Stimulated activated CD4-positive, alpha-beta T cell treated with anti-CD3 and anti-CD28 coated beads, Interleukin-1b, Interleukin-23, amount 100 ng/mL, for 4 hours (primary cell): ENCODE data around the gene CCDC40.
"Not testable (repeated sequence)": the region's sequence is repeated elsewhere in the genome, so short reads cannot be mapped to it uniquely, and the experiment has no call there.

Experiments used
- DNase-seq, 2 donors: peaks; one replicate each; pipeline ENCODE4 v3.0.0-alpha.2; 2020; ENCODE audit warnings: low read depth in 2 of 2

CCDC40 gene, protein sequence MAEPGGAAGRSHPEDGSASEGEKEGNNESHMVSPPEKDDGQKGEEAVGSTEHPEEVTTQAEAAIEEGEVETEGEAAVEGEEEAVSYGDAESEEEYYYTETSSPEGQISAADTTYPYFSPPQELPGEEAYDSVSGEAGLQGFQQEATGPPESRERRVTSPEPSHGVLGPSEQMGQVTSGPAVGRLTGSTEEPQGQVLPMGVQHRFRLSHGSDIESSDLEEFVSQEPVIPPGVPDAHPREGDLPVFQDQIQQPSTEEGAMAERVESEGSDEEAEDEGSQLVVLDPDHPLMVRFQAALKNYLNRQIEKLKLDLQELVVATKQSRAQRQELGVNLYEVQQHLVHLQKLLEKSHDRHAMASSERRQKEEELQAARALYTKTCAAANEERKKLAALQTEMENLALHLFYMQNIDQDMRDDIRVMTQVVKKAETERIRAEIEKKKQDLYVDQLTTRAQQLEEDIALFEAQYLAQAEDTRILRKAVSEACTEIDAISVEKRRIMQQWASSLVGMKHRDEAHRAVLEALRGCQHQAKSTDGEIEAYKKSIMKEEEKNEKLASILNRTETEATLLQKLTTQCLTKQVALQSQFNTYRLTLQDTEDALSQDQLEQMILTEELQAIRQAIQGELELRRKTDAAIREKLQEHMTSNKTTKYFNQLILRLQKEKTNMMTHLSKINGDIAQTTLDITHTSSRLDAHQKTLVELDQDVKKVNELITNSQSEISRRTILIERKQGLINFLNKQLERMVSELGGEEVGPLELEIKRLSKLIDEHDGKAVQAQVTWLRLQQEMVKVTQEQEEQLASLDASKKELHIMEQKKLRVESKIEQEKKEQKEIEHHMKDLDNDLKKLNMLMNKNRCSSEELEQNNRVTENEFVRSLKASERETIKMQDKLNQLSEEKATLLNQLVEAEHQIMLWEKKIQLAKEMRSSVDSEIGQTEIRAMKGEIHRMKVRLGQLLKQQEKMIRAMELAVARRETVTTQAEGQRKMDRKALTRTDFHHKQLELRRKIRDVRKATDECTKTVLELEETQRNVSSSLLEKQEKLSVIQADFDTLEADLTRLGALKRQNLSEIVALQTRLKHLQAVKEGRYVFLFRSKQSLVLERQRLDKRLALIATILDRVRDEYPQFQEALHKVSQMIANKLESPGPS

DNA sequence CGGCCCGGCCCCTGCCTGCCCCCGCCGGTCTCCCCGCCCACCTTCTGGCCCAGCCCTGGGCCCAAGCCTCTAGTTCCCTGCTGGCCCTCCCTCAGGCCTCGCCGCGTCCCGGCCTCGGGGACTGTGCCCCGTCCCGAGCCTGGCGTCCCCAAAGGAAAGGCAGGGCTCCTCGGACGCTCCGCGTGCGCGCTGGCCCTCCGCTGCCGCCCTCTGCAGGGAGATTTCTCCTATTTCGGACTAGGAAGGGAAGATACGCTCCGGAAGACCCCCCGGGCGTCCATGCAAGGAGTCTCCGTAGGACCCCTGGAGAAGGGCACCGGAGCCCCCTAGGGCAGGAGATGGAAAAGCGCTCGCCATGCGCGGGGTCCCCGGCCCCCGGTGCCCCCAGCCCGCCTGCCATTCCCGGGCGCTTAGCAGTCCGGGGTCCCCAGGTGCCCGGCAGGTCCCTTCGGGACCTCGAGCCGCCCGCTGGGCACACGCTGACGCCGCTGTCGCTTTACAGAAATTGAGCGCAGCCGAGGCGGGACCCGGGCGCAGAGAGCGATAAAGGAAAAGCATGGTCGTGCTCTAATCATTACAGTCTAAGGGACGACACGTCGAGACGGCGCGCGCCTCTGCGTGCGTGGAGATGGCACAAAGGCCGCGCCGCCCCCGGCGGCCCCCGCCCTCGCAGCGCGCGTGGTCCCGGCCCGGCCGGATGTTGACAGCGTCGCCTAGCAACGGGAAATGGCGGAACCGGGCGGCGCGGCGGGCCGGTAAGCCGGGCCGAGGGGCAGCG, at the start of gene CCDC40:
Gene CCDC40 (plus strand): TSS at position 706 of the 778 bp plus-strand sequence. CDS start 21 bp downstream, at position 727.
- DNase-seq, result peak; percentile 48 to 61

DNA sequence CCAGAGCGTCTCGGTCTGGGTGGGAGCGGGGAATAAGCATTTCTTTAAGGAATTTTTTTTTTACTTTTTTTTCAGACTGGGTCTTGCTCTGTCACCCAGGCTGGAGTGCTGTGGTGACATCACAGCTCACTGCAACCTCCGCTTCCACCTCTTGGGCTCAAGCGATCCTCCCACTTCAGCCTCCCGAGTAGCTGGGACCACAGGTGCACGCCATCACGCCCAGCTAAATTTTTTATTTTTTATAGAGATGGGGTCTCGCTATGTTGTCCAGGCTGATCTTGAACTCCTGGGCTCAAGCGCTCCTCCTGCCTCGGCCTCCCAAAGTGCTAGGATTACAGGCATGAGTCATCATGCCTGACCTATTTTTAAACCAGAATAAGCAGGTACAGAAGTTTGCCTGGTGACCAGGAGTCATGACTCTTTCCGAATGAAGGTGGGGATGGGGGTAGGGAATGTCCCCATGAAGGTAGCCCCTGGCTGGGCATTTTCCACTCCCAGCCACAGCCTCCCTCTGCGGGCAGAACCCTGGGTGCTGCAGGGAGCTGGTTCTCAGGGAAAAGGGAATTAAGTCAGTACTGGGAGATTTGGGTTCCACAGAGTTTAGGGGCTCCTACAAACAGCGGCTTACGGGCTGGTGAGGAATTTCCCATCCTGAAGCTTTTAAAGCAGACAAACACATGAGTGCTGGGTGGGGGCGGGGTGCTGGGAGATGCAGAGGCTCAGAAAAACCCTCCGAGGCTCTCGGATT, 49.1 kb upstream of the CCDC40 start:
- DNase-seq, result no peak

DNA sequence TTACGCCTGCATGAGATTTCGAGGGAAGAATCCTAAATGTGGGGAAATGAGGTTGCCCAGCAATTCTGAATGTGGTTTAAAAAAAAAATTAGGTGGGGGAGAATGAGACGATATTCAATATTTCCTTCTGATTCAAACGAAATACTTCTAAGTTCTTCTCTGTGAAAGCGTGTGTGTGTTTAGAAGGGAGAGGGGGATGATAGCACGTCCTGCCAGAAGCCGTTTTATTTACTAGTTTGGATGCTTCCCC, 48.6 kb upstream of the CCDC40 start:
- DNase-seq, result no peak

DNA sequence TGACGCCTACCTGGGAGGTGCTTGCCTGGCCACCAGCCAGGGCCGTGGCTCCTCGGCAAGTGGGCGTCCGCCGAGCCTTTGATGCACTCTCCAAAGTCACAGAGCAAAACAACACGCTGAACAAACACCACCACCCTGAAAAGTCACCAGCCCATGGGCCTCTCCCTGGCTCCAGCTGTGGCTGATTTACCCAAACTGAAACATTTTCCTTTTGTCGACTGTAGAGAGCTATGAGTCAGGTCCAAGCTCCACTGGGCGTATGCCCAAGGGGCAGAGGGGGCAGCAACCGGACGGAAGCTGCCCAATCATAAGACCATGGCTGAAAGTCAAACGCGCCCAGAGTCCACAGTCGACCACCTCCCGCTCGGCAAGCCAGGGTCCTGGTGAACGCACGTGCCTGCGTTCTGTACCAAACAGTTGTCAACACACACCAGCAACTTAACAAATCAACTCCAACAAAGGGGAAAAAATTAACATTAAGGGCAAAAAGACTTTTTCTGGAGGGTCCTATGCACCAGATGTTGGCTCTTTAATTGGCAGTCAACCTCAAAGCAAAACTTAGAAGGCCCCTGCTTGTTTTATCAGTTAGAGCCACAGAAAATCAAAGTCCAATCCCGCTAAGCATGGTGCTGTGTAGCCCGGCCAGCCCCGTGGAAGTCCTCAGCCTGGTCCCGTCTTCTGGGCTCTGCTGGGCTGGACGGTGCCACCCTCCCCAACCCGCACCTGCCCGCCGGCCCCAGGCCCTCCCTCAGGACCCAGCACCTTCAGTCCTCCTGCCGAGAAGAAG, 48.1 kb upstream of the CCDC40 start:
- DNase-seq, result no peak

DNA sequence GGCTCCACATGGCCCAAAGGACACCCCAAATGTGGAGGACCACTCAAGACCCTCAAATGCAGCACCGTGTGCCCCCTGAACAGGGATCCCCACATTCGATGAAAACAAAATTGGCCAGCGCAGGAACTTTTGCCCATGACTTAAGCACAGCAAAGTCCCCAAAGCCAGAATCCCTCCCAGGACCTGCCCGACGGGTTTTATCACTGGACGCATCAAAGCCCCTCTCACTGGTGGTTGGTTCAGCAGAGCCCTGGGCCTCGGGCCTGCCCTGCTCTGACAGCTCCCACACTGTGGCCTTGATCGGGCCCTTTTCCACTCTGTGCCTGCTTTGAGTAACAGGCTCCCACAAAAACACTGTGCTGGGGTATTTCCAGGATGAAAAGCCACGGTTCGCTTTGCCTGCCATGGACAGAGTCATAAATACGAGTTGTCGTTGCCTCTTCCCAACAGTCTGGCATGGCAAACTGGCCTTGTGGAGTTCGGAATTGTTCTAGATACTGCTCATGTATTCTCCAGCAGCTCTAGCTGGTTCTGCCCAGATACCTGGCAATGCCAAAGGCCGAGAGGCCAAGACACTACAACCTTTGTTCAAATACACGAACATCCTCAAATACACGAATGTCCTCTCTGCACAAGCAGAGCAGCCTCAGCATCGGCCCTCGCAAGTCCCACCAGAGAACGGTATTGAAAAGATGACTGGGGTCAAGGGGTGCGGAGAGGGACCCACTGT, 47.2 kb upstream of the CCDC40 start:
- DNase-seq, result no peak

DNA sequence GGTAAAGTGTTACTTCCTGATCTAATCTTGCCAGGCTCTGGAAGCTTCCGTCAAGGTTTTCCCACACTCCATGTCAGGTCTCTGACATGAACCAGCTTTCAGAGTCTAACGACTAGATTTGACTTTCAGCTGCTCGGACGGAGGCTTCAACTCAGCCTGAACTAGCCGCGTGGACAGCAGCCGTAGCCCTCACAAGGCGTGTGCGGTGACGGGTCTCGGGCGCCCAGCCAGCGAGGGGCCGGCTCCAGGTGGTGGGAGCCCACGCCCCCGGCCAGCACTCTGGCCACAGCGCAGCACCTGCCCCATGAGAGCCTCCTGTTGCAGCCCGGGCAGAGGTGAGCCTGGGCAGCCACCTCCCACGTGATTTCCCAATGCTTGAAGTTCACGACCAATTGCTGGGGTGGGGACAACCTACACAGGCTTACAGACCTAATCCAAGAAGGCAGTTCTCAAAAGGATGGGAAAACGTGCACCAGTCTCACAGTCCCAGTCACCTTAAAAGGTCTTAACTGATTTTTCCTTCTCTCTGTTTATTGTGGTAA, 46.3 kb upstream of the CCDC40 start:
- DNase-seq, result no peak

DNA sequence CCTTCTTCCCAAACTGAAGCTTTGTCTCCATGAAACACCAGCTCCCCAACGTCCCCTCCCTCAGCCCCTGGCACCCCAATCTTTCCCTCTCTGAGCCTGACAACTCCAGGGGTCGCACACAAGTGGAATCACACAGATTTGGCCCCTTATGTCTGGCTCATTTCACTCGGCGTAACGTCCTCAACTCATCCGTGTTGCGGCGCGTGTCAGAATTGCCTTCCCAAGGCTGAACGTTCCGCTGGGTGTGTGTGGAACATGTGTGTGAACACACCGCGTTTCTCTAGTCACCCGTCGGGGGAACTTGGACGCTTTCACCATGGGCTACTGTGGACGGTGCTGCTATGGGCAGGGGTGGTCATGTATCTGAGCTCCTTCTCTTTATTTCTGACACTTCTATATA, 45.7 kb upstream of the CCDC40 start:
- DNase-seq, result no peak

DNA sequence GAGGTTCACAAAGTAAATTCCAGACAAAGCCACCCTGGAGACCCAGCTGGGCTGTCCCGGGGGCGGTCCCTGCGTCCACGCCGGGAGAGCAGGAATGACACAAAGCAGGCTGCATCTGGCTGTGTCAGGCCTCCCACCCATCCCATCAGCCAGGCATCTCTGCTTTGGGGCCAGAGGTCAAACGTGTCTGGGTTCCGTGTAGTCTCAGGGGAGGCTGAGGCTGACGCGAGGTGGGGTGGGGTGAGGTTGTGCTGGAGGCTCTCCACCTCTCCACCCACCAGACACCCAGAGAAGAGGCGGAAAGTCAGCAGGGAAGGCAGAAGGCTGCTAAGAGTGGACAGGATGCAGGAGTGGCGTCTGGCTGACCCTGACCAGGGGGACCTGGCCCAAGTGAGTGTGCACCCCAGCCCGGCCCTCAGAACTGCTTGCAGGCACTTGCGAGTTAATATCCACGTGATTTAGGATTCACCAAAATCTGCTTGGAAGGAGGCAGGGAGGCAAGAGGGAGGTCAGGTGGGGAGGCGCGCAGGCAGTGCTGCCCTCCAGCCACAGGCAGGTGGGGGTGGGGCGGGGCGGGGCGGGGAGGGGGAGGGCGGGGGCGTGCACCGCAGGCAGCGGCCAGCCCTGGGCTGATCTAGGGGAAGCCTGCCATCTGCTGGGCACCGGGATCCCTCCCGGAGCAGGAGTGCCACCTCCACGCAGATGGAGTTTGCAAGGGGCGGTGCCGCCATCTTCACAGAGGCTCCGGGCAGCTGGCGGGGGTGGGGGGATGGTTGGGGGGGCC, 45.1 kb upstream of the CCDC40 start:
- DNase-seq, result peak; percentile 73 to 76

DNA sequence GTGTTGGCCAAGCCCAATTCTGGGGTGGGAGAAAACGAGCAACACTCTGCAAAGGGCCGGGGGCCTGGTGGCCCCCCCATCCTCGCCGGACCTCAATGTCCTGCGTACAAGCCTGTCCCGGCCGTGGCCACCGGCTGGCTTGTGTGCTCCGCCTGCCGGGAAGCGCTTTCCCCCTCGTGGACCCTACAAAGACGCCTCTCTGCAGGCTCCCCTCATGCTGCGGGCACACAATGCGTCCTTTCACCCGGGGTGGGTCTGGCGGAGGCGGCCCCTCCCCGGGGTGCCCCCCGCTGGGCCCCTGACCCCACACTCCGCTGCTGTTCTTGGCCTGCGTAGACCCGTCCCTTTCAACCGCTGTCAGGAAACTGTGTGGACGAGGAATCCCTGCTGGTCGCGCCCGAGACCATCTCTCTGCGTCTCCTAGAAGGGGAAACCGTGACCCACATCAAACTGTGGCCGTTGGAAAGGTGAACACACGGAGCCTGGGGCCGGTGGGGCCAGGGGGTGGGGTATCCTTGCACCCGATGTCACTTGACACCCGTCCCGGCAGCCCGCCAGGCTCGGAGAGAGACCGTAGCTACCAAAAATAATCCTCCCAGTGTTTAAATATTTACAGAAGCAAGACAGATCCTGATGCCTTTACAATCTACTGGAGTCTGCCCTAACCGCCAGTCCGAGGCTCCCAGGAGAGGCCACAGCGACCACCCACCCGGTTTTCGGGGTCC, 44.4 kb upstream of the CCDC40 start:
- no peak for DNase-seq

DNA sequence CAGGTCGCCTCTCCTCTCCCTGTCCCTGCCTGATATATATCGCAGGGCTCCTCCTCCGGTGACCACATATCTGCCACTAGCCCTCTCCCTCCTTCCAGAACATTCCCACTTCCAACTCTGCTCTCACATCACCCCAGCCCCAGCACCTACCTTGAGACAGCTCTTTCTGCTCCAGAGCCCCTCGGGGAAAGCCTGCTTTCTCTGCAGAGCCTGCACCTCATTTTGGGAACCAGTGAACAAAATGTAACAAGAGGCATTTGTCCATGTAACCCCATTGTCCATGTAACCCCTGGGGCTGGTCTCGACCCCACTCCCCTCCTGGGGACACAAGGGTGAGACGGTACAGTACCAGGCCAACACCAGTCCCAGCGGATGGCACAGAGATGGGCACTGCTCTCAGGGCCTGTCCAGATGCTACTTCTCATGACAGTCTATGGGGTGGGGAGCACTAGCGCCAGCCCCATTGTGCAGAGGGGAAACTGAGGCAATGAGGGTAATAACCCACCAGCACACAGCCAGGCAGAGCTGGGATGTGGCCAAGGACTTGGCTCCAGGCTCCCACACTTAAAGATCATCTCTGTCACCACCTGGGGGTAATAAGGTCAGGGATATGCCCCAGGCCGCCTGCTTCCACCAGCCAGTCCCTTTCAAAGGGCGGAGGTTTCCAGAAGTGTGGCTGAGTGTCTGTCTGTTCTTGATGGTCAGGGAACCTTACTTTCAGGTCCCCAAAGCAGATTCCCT, 43.6 kb upstream of the CCDC40 start:
- DNase-seq, result no peak

DNA sequence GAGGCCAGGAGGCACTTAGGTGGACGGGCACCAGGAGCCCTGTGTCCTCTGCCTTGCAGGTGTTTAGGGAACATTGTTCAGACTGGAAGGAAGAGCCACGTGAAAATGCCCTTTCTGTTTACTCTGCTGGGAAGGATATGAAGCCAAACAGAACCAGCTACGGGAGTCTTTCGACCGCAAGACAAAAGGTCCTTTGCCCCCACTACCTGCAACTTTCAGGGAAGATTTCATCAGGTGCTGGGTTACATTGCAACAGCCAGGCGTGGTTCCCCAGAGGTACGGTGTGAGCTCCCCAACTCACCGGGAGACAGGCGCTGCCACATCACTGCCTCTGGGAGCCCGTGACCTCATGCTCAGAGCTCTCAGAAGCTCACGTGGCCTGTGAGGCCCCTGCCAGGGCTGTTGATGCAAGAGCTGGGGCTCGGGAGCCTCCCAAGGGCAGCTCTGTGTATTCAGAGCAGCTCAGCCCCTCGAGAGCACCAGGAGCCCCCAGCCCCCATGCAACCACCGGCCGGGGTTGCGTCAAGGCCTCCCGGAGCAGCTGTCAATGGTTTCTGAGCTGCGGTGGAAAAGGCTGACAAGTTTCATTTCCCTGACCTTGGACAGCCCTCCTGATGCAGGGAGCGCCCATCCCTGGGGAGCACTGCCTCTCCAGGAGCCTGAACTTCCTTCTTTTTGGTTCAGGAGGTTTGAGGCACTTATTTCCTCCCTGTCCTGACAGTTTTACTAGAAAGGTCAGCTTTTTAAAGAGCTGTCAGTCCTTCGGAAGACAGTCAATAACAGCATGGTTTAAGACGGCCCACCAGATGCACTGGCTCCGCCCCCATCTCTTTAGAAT, 42.8 kb upstream of the CCDC40 start:
- no peak for DNase-seq

DNA sequence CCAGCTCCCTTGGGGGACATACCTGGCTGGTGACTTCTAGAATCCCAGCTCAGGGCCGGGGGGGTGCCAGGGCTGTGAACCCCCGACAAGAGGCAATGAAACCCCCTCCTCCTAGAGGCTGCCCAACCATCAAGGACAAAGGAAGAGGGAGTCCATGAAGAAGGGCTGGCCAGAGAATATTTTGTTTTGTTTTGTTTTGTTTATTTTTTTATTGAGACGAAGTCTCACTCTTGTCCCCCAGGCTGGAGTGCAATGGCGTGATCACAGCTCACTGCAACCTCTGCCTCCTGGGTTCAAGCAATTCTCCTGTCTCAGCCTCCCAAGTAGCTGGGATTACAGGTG, 42.2 kb upstream of the CCDC40 start:
- not testable (repeated sequence) for DNase-seq

DNA sequence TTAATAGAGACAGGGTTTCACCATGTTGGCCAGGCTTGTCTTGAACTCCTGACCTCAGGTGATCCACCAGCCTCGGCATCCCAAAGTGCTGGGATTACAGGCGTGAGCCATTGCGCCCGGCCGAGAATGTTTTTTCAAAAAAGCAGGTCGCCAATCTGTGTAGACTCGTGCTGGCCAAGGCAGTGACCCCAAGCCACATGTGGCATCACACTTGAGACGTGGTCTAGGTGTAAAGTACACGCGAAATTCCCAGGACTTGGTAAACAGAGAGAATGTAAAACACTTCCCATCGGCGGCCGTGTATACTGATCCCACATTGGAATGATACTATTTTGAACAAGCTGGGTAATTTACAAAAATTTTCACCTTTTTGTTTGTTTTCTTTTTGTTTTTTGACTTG, 41.8 kb upstream of the CCDC40 start:
- DNase-seq, result no peak

DNA sequence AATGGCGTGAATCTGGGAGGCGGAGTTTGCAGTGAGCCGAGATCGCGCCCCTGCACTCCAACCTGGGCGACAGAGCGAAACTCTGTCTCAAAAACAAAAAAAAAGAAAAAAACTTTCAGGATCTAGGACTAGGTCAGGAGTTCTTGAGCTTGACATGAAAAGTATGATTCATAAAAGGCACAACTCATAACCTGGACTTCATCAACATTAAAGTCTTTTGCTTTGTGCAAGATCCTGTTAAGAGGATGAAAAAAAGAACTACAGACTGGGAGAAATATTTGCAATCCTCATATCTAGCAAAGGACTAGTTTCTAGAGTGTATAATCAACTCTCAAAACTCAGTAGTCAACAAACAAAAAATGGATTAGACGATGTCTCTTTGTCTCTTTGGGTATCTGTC, 40.7 kb upstream of the CCDC40 start:
- no peak for DNase-seq

DNA sequence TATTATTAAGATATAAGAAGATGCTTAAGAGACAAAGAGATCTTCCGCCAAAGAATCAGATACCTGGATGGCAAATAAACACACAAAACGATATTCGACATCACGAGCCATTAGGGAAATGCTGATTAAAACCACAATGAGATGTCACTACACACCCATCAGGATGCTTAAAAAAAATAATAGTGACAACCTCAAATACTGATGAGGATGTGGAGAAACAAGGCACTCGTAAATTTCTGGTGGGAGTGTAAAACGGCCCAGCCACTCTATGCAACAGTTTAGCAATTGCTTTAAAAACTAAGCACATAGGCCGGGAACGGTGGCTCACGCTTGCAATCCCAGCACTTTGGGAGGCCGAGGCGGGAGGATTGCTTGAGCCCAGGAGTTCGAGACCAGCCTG, 40.2 kb upstream of the CCDC40 start:
- DNase-seq, result no peak

DNA sequence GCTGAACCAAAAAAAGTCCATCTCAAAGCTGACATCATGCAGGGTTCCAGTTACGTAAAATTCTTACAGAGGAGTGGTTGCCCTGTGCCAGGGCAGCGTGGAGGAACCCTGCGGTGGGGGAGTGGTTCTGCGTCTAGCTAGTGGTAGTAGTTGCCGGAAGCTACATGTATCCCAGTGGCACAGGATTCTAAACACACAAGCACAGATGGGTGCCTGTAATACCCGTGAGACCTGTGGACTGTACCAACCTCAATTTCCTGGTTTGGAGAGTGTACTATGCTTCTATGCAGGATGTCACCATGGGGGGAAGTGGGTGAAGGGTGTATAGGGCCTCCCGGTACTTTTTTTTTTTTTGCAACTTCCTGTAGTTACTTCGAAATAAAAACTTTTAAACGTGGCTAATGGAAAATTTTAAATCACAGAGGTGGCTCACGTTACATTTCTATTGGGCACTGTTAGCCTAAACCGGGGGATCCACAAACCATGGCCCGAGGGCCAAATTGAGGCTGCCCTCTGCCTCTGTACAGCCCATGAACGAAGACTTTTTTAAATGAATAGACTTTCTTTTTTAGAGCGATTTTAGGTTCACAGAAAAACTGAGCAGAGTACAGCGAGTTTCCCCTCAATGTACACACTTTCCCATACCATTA, 39.3 kb upstream of the CCDC40 start:
- peak in 1 of 2 donors; percentile 46 for DNase-seq
